Upper lobe of left lung (tissue), 4 donors: ENCODE data around the gene RAB44.

Experiments used
- CTCF ChIP-seq, 6 experiments: fragments of 450-650 bp in 4 of 6; fragments of 200-600 bp in 2 of 6; sonication (generic) in 2 of 6; IDR thresholded peaks; one replicate each; pipeline ENCODE4 v1.5.1; 2016 to 2019; ENCODE audit warnings: antibody characterized with exemption in 6 of 6
- POLR2A ChIP-seq, 4 donors: fragments of 450-650 bp; IDR thresholded peaks; one replicate each; pipeline ENCODE4 v1.5.1; 2016 to 2017; ENCODE audit warnings: antibody characterized with exemption in 4 of 4, mild to moderate bottlenecking in 2 of 4
- POLR2AphosphoS5 ChIP-seq, 2 donors: sonication (generic); formaldehyde crosslinking; IDR thresholded peaks; one replicate each; pipeline ENCODE4 v1.5.1; 2017; ENCODE audit warnings: antibody characterized with exemption in 2 of 2

DNA sequence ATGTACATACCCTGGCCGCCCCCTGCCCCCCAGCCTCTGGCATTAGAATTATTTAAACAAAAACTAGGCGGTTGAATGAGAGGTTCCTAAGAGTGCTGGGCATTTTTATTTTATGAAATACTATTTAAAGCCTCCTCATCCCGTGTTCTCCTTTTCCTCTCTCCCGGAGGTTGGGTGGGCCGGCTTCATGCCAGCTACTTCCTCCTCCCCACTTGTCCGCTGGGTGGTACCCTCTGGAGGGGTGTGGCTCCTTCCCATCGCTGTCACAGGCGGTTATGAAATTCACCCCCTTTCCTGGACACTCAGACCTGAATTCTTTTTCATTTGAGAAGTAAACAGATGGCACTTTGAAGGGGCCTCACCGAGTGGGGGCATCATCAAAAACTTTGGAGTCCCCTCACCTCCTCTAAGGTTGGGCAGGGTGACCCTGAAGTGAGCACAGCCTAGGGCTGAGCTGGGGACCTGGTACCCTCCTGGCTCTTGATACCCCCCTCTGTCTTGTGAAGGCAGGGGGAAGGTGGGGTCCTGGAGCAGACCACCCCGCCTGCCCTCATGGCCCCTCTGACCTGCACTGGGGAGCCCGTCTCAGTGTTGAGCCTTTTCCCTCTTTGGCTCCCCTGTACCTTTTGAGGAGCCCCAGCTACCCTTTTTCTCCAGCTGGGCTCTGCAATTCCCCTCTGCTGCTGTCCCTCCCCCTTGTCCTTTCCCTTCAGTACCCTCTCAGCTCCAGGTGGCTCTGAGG is 11.5 kb upstream of the RAB44 start:
- TF ChIP-seq CTCF (IDR thresholded peaks at IDR 0.05) (no peak), POLR2AphosphoS5 (IDR thresholded peaks at IDR 0.05) (no peak), POLR2A (IDR thresholded peaks at IDR 0.05) (no peak)
